GM23338 (cell line): ENCODE data around the gene GSDMA.

Source experiments
- EZH2 ChIP-seq: fragments of 200-600 bp; sonication (generic); IDR thresholded peaks from one replicate; pipeline ENCODE4 v1.8.0; 2017; ENCODE audit warnings: antibody characterized with exemption, mild to moderate bottlenecking, low read depth; ENCODE audit not compliant: unreplicated experiment
- POLR2AphosphoS5 ChIP-seq: IDR thresholded peaks from 2 replicates; pipeline ENCODE4 v1.6.1; 2016; ENCODE audit warnings: antibody characterized with exemption, low read depth
- TF ChIP-seq, protein P1 (sequence below), 2 experiments: fragments of 200-600 bp in 1 of 2; sonication (generic) in 1 of 2; conservative IDR thresholded peaks; 2 replicates each; pipeline versions ENCODE4 v1.5.1 to v1.6.1; 2016 to 2017; ENCODE audit warnings: antibody characterized with exemption in 2 of 2, low read depth in 2 of 2, mild to moderate bottlenecking in 2 of 2, moderate library complexity in 1 of 2
- TF ChIP-seq, protein P2 (sequence below): IDR thresholded peaks from 2 replicates; pipeline ENCODE4 v1.6.1; 2016; ENCODE audit warnings: antibody characterized with exemption
- TF ChIP-seq, protein P3 (sequence below): IDR thresholded peaks from one replicate; pipeline ENCODE4 v1.6.1; 2018; ENCODE audit warnings: antibody characterized with exemption; ENCODE audit not compliant: unreplicated experiment

DNA sequence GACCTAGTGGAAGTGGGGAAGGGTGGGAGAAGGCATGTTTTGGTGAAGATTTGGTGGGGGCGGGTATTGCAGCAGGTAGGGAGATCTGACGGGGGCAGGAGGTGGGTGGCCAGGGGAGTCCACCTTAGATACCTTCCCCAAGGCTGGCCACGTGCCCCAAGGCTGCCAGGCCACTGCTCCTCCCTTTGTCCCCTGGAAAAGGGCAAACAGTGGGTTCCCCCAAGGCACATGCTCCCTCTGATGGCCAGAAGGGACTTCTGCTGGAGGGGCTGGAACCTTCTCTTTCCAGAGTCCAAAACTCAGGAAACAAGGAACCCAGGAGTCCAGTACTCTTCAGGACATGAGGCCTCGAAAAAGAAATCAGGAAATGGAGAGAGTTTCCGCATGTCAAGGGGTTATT is 11.6 kb downstream of the GSDMA start:
- TF ChIP-seq EZH2 = no peak
- TF ChIP-seq, protein P1, sequence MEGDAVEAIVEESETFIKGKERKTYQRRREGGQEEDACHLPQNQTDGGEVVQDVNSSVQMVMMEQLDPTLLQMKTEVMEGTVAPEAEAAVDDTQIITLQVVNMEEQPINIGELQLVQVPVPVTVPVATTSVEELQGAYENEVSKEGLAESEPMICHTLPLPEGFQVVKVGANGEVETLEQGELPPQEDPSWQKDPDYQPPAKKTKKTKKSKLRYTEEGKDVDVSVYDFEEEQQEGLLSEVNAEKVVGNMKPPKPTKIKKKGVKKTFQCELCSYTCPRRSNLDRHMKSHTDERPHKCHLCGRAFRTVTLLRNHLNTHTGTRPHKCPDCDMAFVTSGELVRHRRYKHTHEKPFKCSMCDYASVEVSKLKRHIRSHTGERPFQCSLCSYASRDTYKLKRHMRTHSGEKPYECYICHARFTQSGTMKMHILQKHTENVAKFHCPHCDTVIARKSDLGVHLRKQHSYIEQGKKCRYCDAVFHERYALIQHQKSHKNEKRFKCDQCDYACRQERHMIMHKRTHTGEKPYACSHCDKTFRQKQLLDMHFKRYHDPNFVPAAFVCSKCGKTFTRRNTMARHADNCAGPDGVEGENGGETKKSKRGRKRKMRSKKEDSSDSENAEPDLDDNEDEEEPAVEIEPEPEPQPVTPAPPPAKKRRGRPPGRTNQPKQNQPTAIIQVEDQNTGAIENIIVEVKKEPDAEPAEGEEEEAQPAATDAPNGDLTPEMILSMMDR (conservative IDR thresholded peaks at IDR 0.05; ENCODE audit: low read depth in 2 of 2) = peak; percentile 19 to 59
- TF ChIP-seq POLR2AphosphoS5 = no peak
- TF ChIP-seq, protein P2, sequence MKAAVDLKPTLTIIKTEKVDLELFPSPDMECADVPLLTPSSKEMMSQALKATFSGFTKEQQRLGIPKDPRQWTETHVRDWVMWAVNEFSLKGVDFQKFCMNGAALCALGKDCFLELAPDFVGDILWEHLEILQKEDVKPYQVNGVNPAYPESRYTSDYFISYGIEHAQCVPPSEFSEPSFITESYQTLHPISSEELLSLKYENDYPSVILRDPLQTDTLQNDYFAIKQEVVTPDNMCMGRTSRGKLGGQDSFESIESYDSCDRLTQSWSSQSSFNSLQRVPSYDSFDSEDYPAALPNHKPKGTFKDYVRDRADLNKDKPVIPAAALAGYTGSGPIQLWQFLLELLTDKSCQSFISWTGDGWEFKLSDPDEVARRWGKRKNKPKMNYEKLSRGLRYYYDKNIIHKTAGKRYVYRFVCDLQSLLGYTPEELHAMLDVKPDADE = no peak
- TF ChIP-seq, protein P3, sequence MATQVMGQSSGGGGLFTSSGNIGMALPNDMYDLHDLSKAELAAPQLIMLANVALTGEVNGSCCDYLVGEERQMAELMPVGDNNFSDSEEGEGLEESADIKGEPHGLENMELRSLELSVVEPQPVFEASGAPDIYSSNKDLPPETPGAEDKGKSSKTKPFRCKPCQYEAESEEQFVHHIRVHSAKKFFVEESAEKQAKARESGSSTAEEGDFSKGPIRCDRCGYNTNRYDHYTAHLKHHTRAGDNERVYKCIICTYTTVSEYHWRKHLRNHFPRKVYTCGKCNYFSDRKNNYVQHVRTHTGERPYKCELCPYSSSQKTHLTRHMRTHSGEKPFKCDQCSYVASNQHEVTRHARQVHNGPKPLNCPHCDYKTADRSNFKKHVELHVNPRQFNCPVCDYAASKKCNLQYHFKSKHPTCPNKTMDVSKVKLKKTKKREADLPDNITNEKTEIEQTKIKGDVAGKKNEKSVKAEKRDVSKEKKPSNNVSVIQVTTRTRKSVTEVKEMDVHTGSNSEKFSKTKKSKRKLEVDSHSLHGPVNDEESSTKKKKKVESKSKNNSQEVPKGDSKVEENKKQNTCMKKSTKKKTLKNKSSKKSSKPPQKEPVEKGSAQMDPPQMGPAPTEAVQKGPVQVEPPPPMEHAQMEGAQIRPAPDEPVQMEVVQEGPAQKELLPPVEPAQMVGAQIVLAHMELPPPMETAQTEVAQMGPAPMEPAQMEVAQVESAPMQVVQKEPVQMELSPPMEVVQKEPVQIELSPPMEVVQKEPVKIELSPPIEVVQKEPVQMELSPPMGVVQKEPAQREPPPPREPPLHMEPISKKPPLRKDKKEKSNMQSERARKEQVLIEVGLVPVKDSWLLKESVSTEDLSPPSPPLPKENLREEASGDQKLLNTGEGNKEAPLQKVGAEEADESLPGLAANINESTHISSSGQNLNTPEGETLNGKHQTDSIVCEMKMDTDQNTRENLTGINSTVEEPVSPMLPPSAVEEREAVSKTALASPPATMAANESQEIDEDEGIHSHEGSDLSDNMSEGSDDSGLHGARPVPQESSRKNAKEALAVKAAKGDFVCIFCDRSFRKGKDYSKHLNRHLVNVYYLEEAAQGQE = no peak
